Ramos (cell line): ENCODE results near the gene SLC44A4.

Source experiments
- in situ Hi-C: fragments of 300-500 bp; cut with MboI; formaldehyde crosslinking; loops from one replicate; pipeline ENCODE4 v1.14.3; 2022; ENCODE audit warnings: low sequenced_read_pairs; ENCODE audit not compliant: unreplicated experiment

SLC44A4 gene

GRCh38 chr6:31901953-31902643 lies 23.3 kb upstream of the SLC44A4 start, which contains the start of gene ZBTB12:
Gene ZBTB12, minus strand, starts transcription at chr6:31902086. Its CDS starts 781 bp downstream, at chr6:31901305.
- in situ Hi-C loops: no loop called here

DNA sequence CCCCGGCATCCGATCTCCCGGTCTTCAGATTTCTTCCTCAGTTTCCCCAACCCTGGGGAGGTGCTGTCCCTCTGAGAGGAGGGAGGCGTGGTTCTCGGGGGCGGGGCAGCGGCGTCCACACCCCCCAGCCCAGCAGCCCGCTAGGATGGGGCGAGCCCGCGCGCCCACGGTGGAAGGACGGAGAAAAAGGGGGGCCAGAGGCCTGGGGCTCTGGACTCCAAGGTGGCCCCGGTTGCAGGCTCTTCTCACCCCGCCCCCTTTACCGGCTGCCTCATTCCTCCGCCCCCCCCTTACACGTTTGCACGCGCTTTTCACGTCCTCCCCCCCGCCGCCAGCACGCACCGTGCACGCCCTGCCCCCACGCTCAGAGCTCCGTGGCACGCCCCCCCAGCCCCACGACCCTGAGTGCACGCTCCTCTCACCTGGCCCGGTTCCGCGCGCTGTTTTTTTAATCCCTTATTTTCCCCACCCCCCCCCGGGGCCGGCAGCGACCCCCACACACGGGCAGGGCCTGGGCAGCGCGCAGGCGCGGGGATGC lies 22.7 kb upstream of the SLC44A4 start:
- in situ Hi-C loops: no loop called here

GRCh38 chr6:31900917-31901414 lies 22.2 kb upstream of the SLC44A4 start:
- in situ Hi-C loops: no loop called here

DNA sequence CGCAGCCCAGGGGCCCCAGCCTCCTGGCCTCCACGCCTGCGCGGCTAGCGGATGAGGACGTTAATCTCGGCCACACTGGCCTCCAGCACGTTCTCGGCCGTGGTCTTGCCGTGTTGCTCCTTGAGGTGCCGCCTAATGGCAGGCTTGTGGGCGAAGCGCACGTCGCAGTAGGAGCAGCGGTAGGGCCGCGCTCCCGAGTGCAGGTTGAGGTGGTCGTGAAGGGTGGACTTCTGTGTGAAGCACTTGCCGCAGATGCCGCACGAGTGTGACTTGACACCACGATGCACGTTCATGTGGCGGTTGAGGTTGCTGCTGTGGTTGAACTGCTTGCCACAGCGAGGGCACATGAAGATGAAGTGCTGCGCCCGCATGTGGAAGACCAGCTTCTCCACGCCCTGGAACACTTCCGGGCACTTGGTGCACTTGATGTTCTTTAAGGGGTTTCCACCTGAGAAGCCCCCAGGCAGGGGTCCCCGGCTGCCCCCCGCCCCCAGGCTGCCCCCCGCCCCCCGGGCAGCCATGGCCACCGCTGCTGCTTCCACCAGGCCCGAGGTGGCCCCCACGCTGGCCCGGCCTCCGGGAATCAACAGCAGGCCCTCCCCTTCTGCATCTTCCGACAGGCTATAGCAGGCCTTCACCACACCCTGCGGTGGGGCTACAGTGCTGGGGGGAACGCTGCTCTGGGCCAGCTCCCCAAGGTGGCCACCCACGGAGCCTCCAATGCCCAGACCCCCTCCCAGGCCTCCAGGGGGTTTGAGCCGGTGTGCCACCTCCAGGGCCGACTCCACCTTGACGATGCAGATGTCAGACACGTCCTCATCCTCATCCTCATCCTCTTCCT lies 21.3 kb upstream of the SLC44A4 start:
- in situ Hi-C loops: no loop called here

- in situ Hi-C loops: no loop called here
These were observed 20.4 kb upstream of the SLC44A4 start for GRCh38 chr6:31899215-31899614.

DNA sequence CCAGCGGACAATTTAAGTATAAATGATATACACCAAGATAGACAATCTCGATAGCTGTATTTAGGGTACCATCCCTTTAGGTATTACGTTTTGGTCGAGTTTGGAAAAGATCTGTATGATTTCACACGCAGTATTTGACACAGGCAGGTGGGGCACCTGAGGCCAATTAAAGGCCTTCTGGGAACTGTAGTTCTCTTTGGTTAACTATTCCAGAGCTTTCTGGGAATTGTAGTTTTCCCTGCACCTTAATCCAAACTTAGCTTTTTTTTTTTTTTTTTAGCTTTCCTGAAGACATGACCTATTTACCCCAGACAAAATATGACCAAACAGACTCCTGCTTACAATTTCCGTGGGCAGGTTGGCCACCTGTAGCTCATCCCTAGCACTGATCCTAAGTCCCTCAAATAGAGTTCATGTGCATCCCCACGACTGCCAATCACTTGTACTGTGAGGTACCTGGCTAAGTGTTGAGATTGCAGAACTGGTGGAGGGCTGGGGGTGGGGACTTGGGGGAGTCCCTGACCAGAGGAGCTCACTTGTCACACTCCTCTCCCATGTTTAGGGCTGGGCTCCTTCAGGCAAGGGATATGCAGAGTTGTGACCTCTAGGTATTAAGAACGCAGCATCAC lies 19.7 kb upstream of the SLC44A4 start:
- in situ Hi-C loops: no loop called here

GRCh38 chr6:31897612-31898382 lies 19.0 kb upstream of the SLC44A4 start, which contains the start of gene EHMT2:
Gene EHMT2, minus strand, starts transcription at chr6:31897698. Its CDS starts 21 bp downstream, at chr6:31897677.
- in situ Hi-C loops: no loop called here

GRCh38 chr6:31896856-31897611 lies 18.2 kb upstream of the SLC44A4 start:
- in situ Hi-C loops: no loop called here

GRCh38 chr6:31896493-31896855 lies 17.7 kb upstream of the SLC44A4 start:
- in situ Hi-C loops: no loop called here

GRCh38 chr6:31892821-31893220 lies 14.0 kb upstream of the SLC44A4 start:
- in situ Hi-C loops: no loop called here

DNA sequence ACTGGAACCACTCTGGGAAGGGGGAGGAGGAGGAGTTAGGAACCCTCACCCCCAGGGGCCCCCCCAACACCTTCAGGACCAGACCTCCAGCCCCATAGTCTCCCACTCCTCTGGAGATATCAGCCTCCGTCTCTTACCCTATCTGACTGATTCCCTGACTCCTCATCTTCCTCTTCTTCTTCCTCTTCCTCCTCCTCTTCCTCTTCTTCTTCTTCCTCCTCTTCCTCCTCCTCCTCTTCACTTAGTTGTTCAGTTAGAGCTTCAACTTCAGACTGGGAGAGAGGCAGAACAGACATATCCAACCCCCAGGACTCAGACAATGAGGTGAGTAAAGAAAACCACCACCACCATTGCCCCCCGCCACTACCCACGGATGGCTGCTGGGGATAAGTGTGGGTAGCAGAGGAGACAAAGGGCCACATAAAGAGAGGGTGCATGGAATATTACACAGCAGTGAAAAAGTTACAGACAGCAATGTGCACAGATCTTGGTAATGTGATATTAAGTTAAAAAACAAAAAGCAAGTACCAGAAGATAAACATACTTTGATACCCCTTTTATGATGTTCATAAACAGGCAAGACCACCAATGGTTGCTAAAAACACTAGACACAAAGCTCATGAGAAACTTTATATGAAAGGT lies 10.7 kb upstream of the SLC44A4 start:
- in situ Hi-C loops: no loop called here

- in situ Hi-C loops: no loop called here
These were observed 9.8 kb upstream of the SLC44A4 start for GRCh38 chr6:31888276-31889258.

GRCh38 chr6:31887173-31888007 lies 8.6 kb upstream of the SLC44A4 start:
- in situ Hi-C loops: no loop called here

- in situ Hi-C loops: no loop called here
These were observed 7.8 kb upstream of the SLC44A4 start for GRCh38 chr6:31886541-31886991.

DNA sequence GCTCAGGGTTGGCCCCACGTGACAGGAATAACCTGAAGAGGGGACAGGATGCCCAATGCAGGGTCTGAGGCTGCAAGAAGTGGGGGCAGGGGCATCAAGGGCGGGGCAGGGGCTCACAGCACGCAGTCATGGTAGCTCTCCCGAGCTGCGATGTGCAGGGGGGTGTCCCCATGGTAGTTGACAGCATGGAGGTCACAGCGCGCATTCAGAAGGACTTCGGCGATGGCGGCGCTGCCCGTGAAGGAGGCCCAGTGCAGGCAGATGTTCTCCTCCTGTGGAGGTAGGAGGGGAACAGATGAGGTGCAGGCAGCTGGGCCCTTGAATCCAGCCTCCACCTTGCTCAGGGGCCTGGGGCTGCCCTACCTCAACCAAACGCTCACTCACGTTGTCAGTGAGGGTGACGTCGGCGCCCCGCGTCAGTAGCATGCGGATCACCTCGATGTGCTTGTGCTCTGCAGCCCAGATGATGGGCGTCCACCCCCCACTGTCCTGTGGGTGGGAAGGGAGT lies 5.8 kb upstream of the SLC44A4 start:
- in situ Hi-C loops: no loop called here

DNA sequence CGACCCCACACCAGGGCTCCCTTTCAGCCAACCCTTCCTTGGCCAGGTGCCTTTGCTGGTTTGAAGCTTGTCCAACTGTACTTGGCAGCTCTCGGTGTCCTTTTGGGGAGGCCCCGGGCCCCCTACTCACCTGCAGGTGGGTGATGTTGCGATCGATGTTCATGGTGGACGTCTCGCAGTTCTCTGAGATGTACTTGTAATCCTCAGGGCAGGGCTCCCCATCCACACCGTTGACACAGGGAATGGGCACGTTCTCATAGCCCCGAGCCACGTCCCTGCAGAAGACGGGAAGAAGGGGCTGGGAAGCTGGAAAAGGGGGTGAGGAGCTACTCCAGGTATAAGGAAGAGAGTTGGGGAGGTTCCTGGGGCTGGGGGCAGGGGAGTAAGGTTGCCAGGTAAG lies 4.9 kb upstream of the SLC44A4 start:
- in situ Hi-C loops: no loop called here
